Measurements from ENCODE around the gene TNFRSF8. TPM values are rescaled to one million over a fixed set of nuclear protein-coding genes. Genes with fewer than 3 reads are reported as not detected.
A peak's percentile ranks its signal among the peaks of the same experiment; 100 is the strongest.

TNFRSF8 gene
- total and polyA plus RNA-seq, 2 of the 13 experiments (the other 11 are each of a cell fraction or from before 2014, with no cell fraction given): not detected

GRCh38 chr1:12130466-12131130 lies 67.5 kb downstream of the TNFRSF8 start (continued):
- TF ChIP-seq LCORL (IDR thresholded peaks at IDR 0.05): no peak
- TF ChIP-seq LCORL (CRISPR knock-in tag; IDR thresholded peaks at IDR 0.05): peak; percentile 78; the same call in 1 of the 2 replicates
- TF ChIP-seq BHLHE40 (IDR thresholded peaks at IDR 0.05; ENCODE audit: low read length): 0 out of 2 replicates have a peak, but pooled peaks have one; percentile 29
- TF ChIP-seq FOXC1 (CRISPR knock-in tag; IDR thresholded peaks at IDR 0.05; ENCODE audit: borderline replicate concordance): no peak
- TF ChIP-seq ATAD3A (CRISPR knock-in tag; IDR thresholded peaks at IDR 0.05): no peak
- TF ChIP-seq, protein P1, sequence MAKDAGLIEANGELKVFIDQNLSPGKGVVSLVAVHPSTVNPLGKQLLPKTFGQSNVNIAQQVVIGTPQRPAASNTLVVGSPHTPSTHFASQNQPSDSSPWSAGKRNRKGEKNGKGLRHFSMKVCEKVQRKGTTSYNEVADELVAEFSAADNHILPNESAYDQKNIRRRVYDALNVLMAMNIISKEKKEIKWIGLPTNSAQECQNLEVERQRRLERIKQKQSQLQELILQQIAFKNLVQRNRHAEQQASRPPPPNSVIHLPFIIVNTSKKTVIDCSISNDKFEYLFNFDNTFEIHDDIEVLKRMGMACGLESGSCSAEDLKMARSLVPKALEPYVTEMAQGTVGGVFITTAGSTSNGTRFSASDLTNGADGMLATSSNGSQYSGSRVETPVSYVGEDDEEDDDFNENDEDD (CRISPR knock-in tag; IDR thresholded peaks at IDR 0.05; ENCODE audit: borderline replicate concordance): peak; percentile 34; the same call in 1 of the 2 replicates
- TF ChIP-seq GATAD2A (CRISPR knock-in tag; IDR thresholded peaks at IDR 0.05): peak; percentile 23; the same call in 1 of the 2 replicates
- TF ChIP-seq, protein P2, sequence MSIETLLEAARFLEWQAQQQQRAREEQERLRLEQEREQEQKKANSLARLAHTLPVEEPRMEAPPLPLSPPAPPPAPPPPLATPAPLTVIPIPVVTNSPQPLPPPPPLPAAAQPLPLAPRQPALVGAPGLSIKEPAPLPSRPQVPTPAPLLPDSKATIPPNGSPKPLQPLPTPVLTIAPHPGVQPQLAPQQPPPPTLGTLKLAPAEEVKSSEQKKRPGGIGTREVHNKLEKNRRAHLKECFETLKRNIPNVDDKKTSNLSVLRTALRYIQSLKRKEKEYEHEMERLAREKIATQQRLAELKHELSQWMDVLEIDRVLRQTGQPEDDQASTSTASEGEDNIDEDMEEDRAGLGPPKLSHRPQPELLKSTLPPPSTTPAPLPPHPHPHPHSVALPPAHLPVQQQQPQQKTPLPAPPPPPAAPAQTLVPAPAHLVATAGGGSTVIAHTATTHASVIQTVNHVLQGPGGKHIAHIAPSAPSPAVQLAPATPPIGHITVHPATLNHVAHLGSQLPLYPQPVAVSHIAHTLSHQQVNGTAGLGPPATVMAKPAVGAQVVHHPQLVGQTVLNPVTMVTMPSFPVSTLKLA (IDR thresholded peaks at IDR 0.05): 0 out of 2 replicates have a peak, but pooled peaks have one; percentile 31

DNA sequence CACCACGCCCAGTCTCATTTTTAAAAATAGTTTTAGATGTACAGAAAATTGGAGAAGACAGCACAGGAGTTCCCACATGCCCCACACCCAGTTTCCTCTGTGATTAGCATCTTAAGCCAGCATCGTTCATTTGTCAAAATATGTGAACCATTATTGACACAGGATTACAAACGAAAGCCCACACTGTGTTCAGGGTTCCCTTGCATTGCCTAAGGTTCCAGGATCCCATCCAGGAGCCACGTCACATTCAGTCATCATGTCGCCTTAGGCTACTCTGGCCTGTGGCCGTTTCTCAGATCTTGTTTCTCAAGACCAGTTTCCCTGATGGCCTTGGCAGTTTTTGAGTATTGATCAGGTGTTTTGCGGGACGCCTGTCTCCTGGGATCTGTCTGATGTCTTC lies 69.0 kb downstream of the TNFRSF8 start:
- TF ChIP-seq CREB1 (IDR thresholded peaks at IDR 0.05) (peak; percentile 42), CREB1 (CRISPR knock-in tag; IDR thresholded peaks at IDR 0.05) (no peak), KDM5A (IDR thresholded peaks at IDR 0.05; ENCODE audit: borderline replicate concordance, low read length) (no peak)
- Histone ChIP-seq H3K36me3 (replicated peaks in 1 of 2; ENCODE audit: control insufficient read depth in 1 of 2, insufficient read depth in 2 of 2, low read length in 2 of 2) (no peaks in the 10 kb centered on the region), H3K4me3 (replicated peaks in 1 of 3; ENCODE audit: insufficient read depth in 1 of 3, low read depth in 2 of 3, low read length in 3 of 3) (no peak overlapping the region), H3K27me3 (ENCODE audit: control insufficient read depth in 1 of 2, insufficient read depth in 2 of 2, low read length in 2 of 2) (peaks cover 0 to 21% of the 10 kb centered on the region in 2 experiments; a peak in 4 of 5 replicates), H3K79me2 (ENCODE audit: insufficient read depth, low read length) (no peaks in the 10 kb centered on the region), H3K9ac (ENCODE audit: insufficient read depth, low read depth, low read length) (no peak overlapping the region), H3K4me2 (ENCODE audit: low read depth, low read length) (no peak overlapping the region), H3K9me3 (ENCODE audit: low read length) (no peaks in the 10 kb centered on the region), H4K20me1 (ENCODE audit: insufficient read depth, low read length) (no peaks in the 10 kb centered on the region), H2AFZ (ENCODE audit: low read length) (no peak overlapping the region), H3K27ac (ENCODE audit: extremely low read length, insufficient read depth, low read length) (no peak overlapping the region), H3K4me1 (ENCODE audit: insufficient read depth, low read length) (peaks cover 25% of the 10 kb centered on the region)
- CTCF ChIA-PET (ENCODE audit: low intra/inter-chr PET ratio, low total read pairs): no interaction called here
- BruUV-seq (replicated peaks): no TSS peak
- FAIRE-seq (no peak), ATAC-seq (no peak), DNase-seq (ENCODE audit: low spot score) (no peak)
- in situ Hi-C loops (cut with HindIII; ENCODE audit: extremely low pct_ligation_motif_present, low pct_unique_long_range_greater_than_20kb): no loop called here
- POLR2A ChIA-PET: no interaction called here
- intact Hi-C loops (cut with micrococcal nuclease; ENCODE audit: unreplicated experiment): no loop called here
- WGBS (ENCODE audit: low lambda C conversion rate): 38% methylated on average over 8 of the region's 8 CpGs
